ENCODE results near the gene BFSP2.

DNA sequence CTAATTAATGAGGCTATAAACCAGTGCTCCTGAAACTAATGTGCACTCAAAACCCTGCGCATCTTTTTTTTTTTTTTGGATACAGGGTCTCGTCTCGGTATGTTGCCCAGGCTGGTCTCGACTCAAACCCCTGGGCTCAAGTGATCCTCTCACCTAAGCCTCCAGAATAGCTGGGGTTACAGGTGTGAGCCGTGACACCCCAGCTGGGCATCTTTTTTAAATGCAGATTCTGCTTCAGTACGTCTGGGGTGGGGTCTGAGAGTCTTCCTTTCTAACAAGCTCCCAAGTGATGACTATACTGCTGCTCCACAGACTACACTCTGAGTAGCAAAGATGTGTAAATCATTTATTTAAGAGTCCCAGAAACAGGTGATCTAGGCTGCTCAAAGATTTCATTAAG is 73.0 kb downstream of the BFSP2 start:
- TF ChIP-seq CTCF (IDR thresholded peaks at IDR 0.05) = no peak
- TF ChIP-seq POLR2A (IDR thresholded peaks at IDR 0.05) = no peak
